ENCODE results near the gene BMP2K.

BMP2K gene

GRCh38 chr4:78764498-78764961 lies 11.6 kb upstream of the BMP2K start:
- no peak for DNase-seq (ENCODE audit: low spot score)

GRCh38 chr4:78765432-78766006 lies 10.6 kb upstream of the BMP2K start:
- no peak for DNase-seq (ENCODE audit: low spot score)

- no peak for DNase-seq (ENCODE audit: low spot score)
Observed at GRCh38 chr4:78766026-78766425, 10.1 kb upstream of the BMP2K start.

GRCh38 chr4:78766650-78767049 lies 9.5 kb upstream of the BMP2K start:
- no peak for DNase-seq (ENCODE audit: low spot score)

GRCh38 chr4:78767350-78767749 lies 8.8 kb upstream of the BMP2K start:
- no peak for DNase-seq (ENCODE audit: low spot score)

GRCh38 chr4:78768452-78769180 lies 7.5 kb upstream of the BMP2K start:
- no peak for DNase-seq (ENCODE audit: low spot score)

- DNase-seq (ENCODE audit: low spot score), result no peak
Observed at GRCh38 chr4:78770091-78770642, 6.0 kb upstream of the BMP2K start.

- DNase-seq (ENCODE audit: low spot score), result no peak
Observed at GRCh38 chr4:78772526-78773091, 3.5 kb upstream of the BMP2K start.

GRCh38 chr4:78774417-78774816 lies 1.7 kb upstream of the BMP2K start:
- DNase-seq (ENCODE audit: low spot score), result no peak

GRCh38 chr4:78775303-78776078 lies 659 bp upstream of the BMP2K start:
- DNase-seq (ENCODE audit: low spot score), result peak; percentile 88

GRCh38 chr4:78776729-78777575 lies 802 bp downstream of the BMP2K start:
- peak; percentile 68 for DNase-seq (ENCODE audit: low spot score)

- DNase-seq (ENCODE audit: low spot score), result no peak
Observed at GRCh38 chr4:78777576-78777940, 1.4 kb downstream of the BMP2K start.

- DNase-seq (ENCODE audit: low spot score), result no peak
Observed at GRCh38 chr4:78778530-78778929, 2.4 kb downstream of the BMP2K start.

GRCh38 chr4:78779280-78779679 lies 3.1 kb downstream of the BMP2K start:
- DNase-seq (ENCODE audit: low spot score), result no peak

- DNase-seq (ENCODE audit: low spot score), result no peak
Observed at GRCh38 chr4:78780093-78780492, 3.9 kb downstream of the BMP2K start.

GRCh38 chr4:78781139-78781538 lies 5.0 kb downstream of the BMP2K start:
- DNase-seq (ENCODE audit: low spot score), result no peak

- DNase-seq (ENCODE audit: low spot score), result no peak
Observed at GRCh38 chr4:78781924-78782323, 5.8 kb downstream of the BMP2K start.

- DNase-seq (ENCODE audit: low spot score), result no peak
Observed at GRCh38 chr4:78784236-78784865, 8.2 kb downstream of the BMP2K start.

GRCh38 chr4:78787392-78788006 lies 11.3 kb downstream of the BMP2K start:
- no peak for DNase-seq (ENCODE audit: low spot score)

GRCh38 chr4:78788007-78788889 lies 12.1 kb downstream of the BMP2K start:
- DNase-seq (ENCODE audit: low spot score), result no peak

Data from CD4-positive, alpha-beta T cell treated with Interleukin-15 for 4 hours (primary cell).